ENCODE data around the gene MATCAP1. TPM values are rescaled to one million over a fixed set of nuclear protein-coding genes. Genes with fewer than 3 reads are reported as not detected.

Gene MATCAP1
- total RNA-seq, 3 donors from 2014 or later (not counting 1 experiment from before 2014, with no cell fraction given): 7.2 to 12.6 (median 10.9) TPM

DNA sequence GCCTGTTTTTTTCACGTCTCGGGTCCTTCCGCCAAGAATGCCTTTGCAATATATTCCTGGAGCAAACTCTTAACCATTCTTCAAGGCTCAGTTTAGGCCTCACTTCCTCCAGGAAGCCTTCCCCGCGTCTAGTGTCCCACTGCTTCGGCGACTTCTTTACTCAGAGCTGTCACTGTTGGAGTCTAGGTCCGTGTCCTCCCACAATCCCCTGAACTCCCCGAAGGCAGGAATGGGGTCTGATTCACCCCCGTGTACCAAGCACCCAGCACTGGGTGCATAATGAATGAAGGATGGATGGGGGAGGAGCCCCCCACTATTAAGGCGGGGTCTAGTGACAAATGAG, 508 bp downstream of the MATCAP1 start:
- Histone ChIP-seq H3K36me3 (ENCODE audit: control insufficient read depth, insufficient read depth, low read length) (no peaks in the 10 kb centered on the region), H3K4me1 (ENCODE audit: control insufficient read depth, insufficient read depth, low read length) (peaks cover 29% of the 10 kb centered on the region), H3K9me3 (ENCODE audit: control insufficient read depth, insufficient read depth, low read length) (no peaks in the 10 kb centered on the region), H3K27ac (ENCODE audit: low read length) (peak overlapping the region; percentile 79), H3K27me3 (ENCODE audit: control insufficient read depth, insufficient read depth, low read length) (peaks cover 2% of the 10 kb centered on the region), H3K4me3 (ENCODE audit: low read length) (peak overlapping the region; percentile 63)
- WGBS (ENCODE audit: insufficient coverage): 15% methylated on average over 9 of the region's 11 CpGs
- TF ChIP-seq, protein P1, sequence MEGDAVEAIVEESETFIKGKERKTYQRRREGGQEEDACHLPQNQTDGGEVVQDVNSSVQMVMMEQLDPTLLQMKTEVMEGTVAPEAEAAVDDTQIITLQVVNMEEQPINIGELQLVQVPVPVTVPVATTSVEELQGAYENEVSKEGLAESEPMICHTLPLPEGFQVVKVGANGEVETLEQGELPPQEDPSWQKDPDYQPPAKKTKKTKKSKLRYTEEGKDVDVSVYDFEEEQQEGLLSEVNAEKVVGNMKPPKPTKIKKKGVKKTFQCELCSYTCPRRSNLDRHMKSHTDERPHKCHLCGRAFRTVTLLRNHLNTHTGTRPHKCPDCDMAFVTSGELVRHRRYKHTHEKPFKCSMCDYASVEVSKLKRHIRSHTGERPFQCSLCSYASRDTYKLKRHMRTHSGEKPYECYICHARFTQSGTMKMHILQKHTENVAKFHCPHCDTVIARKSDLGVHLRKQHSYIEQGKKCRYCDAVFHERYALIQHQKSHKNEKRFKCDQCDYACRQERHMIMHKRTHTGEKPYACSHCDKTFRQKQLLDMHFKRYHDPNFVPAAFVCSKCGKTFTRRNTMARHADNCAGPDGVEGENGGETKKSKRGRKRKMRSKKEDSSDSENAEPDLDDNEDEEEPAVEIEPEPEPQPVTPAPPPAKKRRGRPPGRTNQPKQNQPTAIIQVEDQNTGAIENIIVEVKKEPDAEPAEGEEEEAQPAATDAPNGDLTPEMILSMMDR (IDR thresholded peaks at IDR 0.05): no peak
- H3K27me3 Mint-ChIP-seq (ENCODE audit: low read depth in 2 of 2): peaks cover 0 to 8% of the 10 kb centered on the region in 2 donors
- no peaks in the 10 kb centered on the region for H3K9me3 Mint-ChIP-seq
- H3K4me3 Mint-ChIP-seq: no peak overlapping the region
- no peaks in the 10 kb centered on the region for H3K36me3 Mint-ChIP-seq
- H3K27ac Mint-ChIP-seq: no peak overlapping the region
- intact Hi-C loops (cut with micrococcal nuclease): loop anchor here (1.0 to 2.0 kb wide), 3 partner anchors 9 to 64 kb away; partner anchors contain the start of genes E2F4, FBXL8, FHOD1 and TRADD
- no peak for DNase-seq
- peaks cover 8 to 19% of the 10 kb centered on the region in 2 donors for H3K4me1 Mint-ChIP-seq
- ATAC-seq: no peak

DNA sequence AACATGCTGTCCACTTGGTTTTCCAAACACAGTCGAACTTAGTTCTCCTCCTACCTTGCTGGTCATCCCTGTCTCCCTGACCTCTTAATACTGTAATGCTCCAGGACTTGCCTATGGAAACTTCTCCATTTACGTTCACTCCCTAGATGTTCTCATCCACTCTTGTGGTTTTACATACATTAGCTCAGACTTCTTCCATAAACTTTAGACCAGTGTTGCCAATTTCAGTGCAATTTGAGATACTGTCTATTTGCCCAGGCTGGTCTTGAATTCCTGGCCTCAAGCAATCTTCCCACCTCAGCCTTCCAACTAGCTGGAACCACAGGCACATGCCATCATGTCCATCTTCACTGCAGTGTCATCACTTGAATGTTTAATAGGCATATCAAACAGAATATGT, 1.5 kb downstream of the MATCAP1 start:
- Histone ChIP-seq H3K27me3 (ENCODE audit: control insufficient read depth, insufficient read depth, low read length) (peaks cover 2% of the 10 kb centered on the region), H3K4me1 (ENCODE audit: control insufficient read depth, insufficient read depth, low read length) (peaks cover 37% of the 10 kb centered on the region), H3K4me3 (ENCODE audit: low read length) (no peak overlapping the region), H3K9me3 (ENCODE audit: control insufficient read depth, insufficient read depth, low read length) (no peaks in the 10 kb centered on the region), H3K27ac (ENCODE audit: low read length) (no peak overlapping the region), H3K36me3 (ENCODE audit: control insufficient read depth, insufficient read depth, low read length) (no peaks in the 10 kb centered on the region)
- intact Hi-C loops (cut with micrococcal nuclease): loop anchor here (2.0 kb wide), 1 partner anchor 65 kb away; the partner anchor contains the start of gene FHOD1
- DNase-seq (no peak), ATAC-seq (no peak)
- Mint-ChIP-seq H3K36me3 (no peaks in the 10 kb centered on the region), H3K9me3 (no peaks in the 10 kb centered on the region), H3K27me3 (ENCODE audit: low read depth in 2 of 2) (peaks cover 0 to 8% of the 10 kb centered on the region in 2 donors), H3K27ac (no peak overlapping the region), H3K4me3 (no peak overlapping the region), H3K4me1 (peaks cover 13 to 26% of the 10 kb centered on the region in 2 donors)
- 83% methylated on average over 2 of the region's 2 CpGs for WGBS (ENCODE audit: insufficient coverage)
- TF ChIP-seq, protein P1 (IDR thresholded peaks at IDR 0.05): no peak

DNA sequence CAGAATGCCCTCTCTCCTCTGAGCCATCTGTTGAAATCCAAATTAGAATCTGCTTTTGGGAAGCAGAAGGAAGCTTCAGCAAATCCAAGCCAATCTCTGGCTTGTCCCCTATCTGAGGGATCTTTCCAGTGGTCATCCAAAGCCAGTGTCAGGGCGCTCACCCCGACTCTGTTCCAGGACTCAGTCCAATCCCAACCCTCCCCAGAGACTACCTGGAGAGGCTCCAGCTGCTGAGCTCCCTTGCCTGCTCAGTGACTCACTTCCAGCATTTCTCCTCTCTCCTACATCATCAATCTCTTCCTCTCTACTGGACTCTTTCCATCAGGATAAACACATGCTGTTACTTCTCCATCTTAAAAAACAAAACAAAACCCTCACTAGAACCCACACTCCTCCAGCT, 2.4 kb downstream of the MATCAP1 start:
- Mint-ChIP-seq H3K4me1 (peaks cover 13 to 27% of the 10 kb centered on the region in 2 donors), H3K36me3 (no peaks in the 10 kb centered on the region), H3K4me3 (no peak overlapping the region), H3K9me3 (no peaks in the 10 kb centered on the region), H3K27ac (no peak overlapping the region), H3K27me3 (ENCODE audit: low read depth in 2 of 2) (peaks cover 0 to 8% of the 10 kb centered on the region in 2 donors)
- Histone ChIP-seq H3K4me3 (ENCODE audit: low read length) (no peak overlapping the region), H3K27ac (ENCODE audit: low read length) (no peak overlapping the region), H3K4me1 (ENCODE audit: control insufficient read depth, insufficient read depth, low read length) (peaks cover 37% of the 10 kb centered on the region), H3K36me3 (ENCODE audit: control insufficient read depth, insufficient read depth, low read length) (no peaks in the 10 kb centered on the region), H3K9me3 (ENCODE audit: control insufficient read depth, insufficient read depth, low read length) (no peaks in the 10 kb centered on the region), H3K27me3 (ENCODE audit: control insufficient read depth, insufficient read depth, low read length) (peaks cover 1% of the 10 kb centered on the region)
- no peak for DNase-seq
- no peak for ATAC-seq
- 99% methylated on average over 2 of the region's 2 CpGs for WGBS (ENCODE audit: insufficient coverage)
- TF ChIP-seq, protein P1 (IDR thresholded peaks at IDR 0.05): no peak
- intact Hi-C loops (cut with micrococcal nuclease): no loop called here

DNA sequence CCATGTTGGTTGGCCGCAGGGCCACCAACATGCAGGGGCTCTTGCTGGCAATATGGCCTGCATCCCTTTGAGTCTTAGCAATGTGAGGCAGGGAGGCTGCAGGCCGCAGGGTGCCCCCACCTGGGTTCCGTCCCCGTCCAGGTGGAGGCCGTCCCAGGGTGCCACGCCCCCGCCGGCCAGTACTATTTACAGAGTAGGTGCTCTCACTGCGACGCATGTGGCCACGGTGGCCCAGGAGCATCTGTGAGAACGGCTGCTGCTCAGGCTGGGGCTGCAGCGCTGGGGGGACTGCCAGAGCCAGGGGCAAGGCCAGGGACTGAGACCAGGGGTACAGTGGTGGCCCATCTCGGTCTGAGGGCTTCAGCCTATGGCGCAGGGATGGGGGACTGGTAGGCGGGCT, 3.6 kb downstream of the MATCAP1 start:
- Mint-ChIP-seq H3K4me3 (no peak overlapping the region), H3K9me3 (no peaks in the 10 kb centered on the region), H3K27me3 (ENCODE audit: low read depth in 2 of 2) (peaks cover 0 to 4% of the 10 kb centered on the region in 2 donors), H3K4me1 (peaks cover 8 to 30% of the 10 kb centered on the region in 2 donors), H3K36me3 (no peaks in the 10 kb centered on the region), H3K27ac (no peak overlapping the region)
- intact Hi-C loops (cut with micrococcal nuclease): no loop called here
- TF ChIP-seq, protein P1 (IDR thresholded peaks at IDR 0.05): no peak
- Histone ChIP-seq H3K36me3 (ENCODE audit: control insufficient read depth, insufficient read depth, low read length) (no peaks in the 10 kb centered on the region), H3K9me3 (ENCODE audit: control insufficient read depth, insufficient read depth, low read length) (no peaks in the 10 kb centered on the region), H3K27ac (ENCODE audit: low read length) (no peak overlapping the region), H3K4me3 (ENCODE audit: low read length) (no peak overlapping the region), H3K27me3 (ENCODE audit: control insufficient read depth, insufficient read depth, low read length) (no peaks in the 10 kb centered on the region), H3K4me1 (ENCODE audit: control insufficient read depth, insufficient read depth, low read length) (peaks cover 32% of the 10 kb centered on the region)
- ATAC-seq: no peak
- WGBS (ENCODE audit: insufficient coverage): 94% methylated on average over 16 of the region's 16 CpGs
- DNase-seq: no peak

Measured in natural killer cell (primary cell).